Gastroesophageal sphincter (tissue), 4 donors: Measurements from ENCODE around the gene SMCHD1. TPM values are rescaled to one million over a fixed set of nuclear protein-coding genes. Genes with fewer than 3 reads are reported as not detected.

Source experiments
- ATAC-seq: fragments of 150-250 bp; one replicate; pipeline ENCODE4 v1.9.1; 2016; ENCODE audit warnings: mild to moderate bottlenecking, moderate library complexity
- H3K27ac ChIP-seq, 4 donors: fragments of 200-600 bp; sonication (generic) in 3 of 4; 1 replicate in 3 of 4; 2 replicates in 1 of 4; pipeline ENCODE4 v1.5.1; 2016 to 2019
- H3K27me3 ChIP-seq: fragments of 200-600 bp; sonication (generic); one replicate; pipeline ENCODE4 v1.5.1; 2019
- H3K36me3 ChIP-seq, 2 donors: fragments of 200-600 bp; sonication (generic); one replicate each; pipeline ENCODE4 v1.5.1; 2019; ENCODE audit warnings: control low read depth in 1 of 2
- H3K4me1 ChIP-seq, 3 donors: fragments of 200-600 bp; sonication (generic); 1 replicate in 2 of 3; 2 replicates in 1 of 3; pipeline ENCODE4 v1.5.1; 2016 to 2019; ENCODE audit warnings: control low read depth in 2 of 3
- H3K4me3 ChIP-seq, 2 donors: fragments of 200-600 bp; sonication (generic); one replicate each; pipeline ENCODE4 v1.5.1; 2019; ENCODE audit warnings: mild to moderate bottlenecking in 1 of 2, moderate library complexity in 1 of 2
- H3K9me3 ChIP-seq, 3 donors: fragments of 200-600 bp; sonication (generic); one replicate each; pipeline ENCODE4 v1.5.1; 2017 to 2019; ENCODE audit warnings: control low read depth in 2 of 3
- EP300 ChIP-seq: sonication (generic); formaldehyde crosslinking; IDR thresholded peaks from one replicate; pipeline ENCODE4 v1.6.1; 2017; ENCODE audit warnings: antibody characterized with exemption, mild to moderate bottlenecking
- POLR2A ChIP-seq, 2 donors: fragments of 450-650 bp; IDR thresholded peaks; one replicate each; pipeline ENCODE4 v1.6.1; 2017; ENCODE audit warnings: antibody characterized with exemption in 2 of 2, mild to moderate bottlenecking in 2 of 2, moderate library complexity in 1 of 2
- POLR2AphosphoS5 ChIP-seq: sonication (generic); formaldehyde crosslinking; IDR thresholded peaks from one replicate; pipeline ENCODE4 v1.6.1; 2017; ENCODE audit warnings: antibody characterized with exemption
- WGBS, 2 donors: methylation state at CpG; one replicate each; pipeline ENCODE4 v1.1.5; 2018; ENCODE audit warnings: low coverage in 1 of 2; 5-methylcytosine and 5-hydroxymethylcytosine counted together
- total RNA-seq, 4 donors: library from RNA; depleted of rRNA; stranded (reverse); fragments of >200 nt; gene quantifications; one replicate each; pipeline ENCODE4 v1.1.0, GENCODE V29; 2016
- TF ChIP-seq, protein P1 (sequence below), 4 experiments: fragments of 200-600 bp in 2 of 4; fragments of 450-650 bp in 2 of 4; sonication (generic) in 1 of 4; IDR thresholded peaks; one replicate each; pipeline ENCODE4 v1.5.1; 2017 to 2019; ENCODE audit warnings: antibody characterized with exemption in 4 of 4, mild to moderate bottlenecking in 2 of 4, moderate library complexity in 2 of 4

Gene SMCHD1
- total RNA-seq, 4 donors from 2014 or later: 49.8 to 85.6 (median 68.0) TPM

- WGBS, 2 donors: 38 to 60% methylated on average over 3 to 4 of the region's 4 CpGs
- no peak overlapping the region for H3K4me3 ChIP-seq
- no peak for ATAC-seq
- H3K9me3 ChIP-seq: no peaks in the 10 kb centered on the region
- H3K27ac ChIP-seq: no peak overlapping the region
- TF ChIP-seq POLR2A (IDR thresholded peaks at IDR 0.05) (no peak), POLR2AphosphoS5 (no peak), EP300 (no peak)
- TF ChIP-seq, protein P1, sequence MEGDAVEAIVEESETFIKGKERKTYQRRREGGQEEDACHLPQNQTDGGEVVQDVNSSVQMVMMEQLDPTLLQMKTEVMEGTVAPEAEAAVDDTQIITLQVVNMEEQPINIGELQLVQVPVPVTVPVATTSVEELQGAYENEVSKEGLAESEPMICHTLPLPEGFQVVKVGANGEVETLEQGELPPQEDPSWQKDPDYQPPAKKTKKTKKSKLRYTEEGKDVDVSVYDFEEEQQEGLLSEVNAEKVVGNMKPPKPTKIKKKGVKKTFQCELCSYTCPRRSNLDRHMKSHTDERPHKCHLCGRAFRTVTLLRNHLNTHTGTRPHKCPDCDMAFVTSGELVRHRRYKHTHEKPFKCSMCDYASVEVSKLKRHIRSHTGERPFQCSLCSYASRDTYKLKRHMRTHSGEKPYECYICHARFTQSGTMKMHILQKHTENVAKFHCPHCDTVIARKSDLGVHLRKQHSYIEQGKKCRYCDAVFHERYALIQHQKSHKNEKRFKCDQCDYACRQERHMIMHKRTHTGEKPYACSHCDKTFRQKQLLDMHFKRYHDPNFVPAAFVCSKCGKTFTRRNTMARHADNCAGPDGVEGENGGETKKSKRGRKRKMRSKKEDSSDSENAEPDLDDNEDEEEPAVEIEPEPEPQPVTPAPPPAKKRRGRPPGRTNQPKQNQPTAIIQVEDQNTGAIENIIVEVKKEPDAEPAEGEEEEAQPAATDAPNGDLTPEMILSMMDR (IDR thresholded peaks at IDR 0.05): no peak
- no peaks in the 10 kb centered on the region for H3K27me3 ChIP-seq
- H3K36me3 ChIP-seq: no peaks in the 10 kb centered on the region
- no peaks in the 10 kb centered on the region for H3K4me1 ChIP-seq
These were observed 38.0 kb upstream of the SMCHD1 start for GRCh38 chr18:2617401-2617998.

- WGBS, 2 donors: 94 to 100% methylated on average over 4 of the region's 4 CpGs
- H3K4me1 ChIP-seq: no peaks in the 10 kb centered on the region
These were observed 37.5 kb upstream of the SMCHD1 start for GRCh38 chr18:2618009-2618408.

DNA sequence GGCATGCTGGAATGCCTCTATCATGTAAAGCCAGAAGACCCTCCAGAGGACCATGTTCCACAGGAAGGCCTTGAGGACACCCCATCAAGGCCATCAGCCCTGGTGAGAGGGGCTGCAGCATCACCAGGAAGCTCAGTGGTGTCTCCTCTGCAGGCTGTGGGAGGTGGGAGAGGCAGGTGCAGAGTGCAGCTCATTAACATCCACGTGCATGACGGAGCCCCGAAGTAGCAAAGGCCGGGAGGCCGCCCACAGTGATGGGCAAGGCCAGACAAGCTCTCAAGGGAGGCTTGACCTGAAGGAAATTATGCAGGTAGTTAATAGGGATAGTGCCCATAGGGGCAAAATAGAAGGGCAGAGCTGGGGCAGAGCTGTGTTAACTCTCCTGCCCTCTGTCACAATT, 30.3 kb upstream of the SMCHD1 start:
- TF ChIP-seq POLR2AphosphoS5 (no peak), EP300 (no peak), POLR2A (IDR thresholded peaks at IDR 0.05) (no peak)
- TF ChIP-seq, protein P1 (IDR thresholded peaks at IDR 0.05): no peak
- no peaks in the 10 kb centered on the region for H3K4me1 ChIP-seq
- H3K9me3 ChIP-seq: no peaks in the 10 kb centered on the region
- H3K36me3 ChIP-seq: no peaks in the 10 kb centered on the region
- ATAC-seq: no peak
- H3K27me3 ChIP-seq: no peaks in the 10 kb centered on the region
- no peak overlapping the region for H3K27ac ChIP-seq
- no CpG with 5 or more reads among the region's 5 CpGs for WGBS, 2 donors
- H3K4me3 ChIP-seq: no peak overlapping the region

More at GRCh38 chr18:2618009-2618408, 37.5 kb upstream of the SMCHD1 start:
- Histone ChIP-seq H3K27ac (no peak overlapping the region), H3K4me3 (no peak overlapping the region), H3K9me3 (no peaks in the 10 kb centered on the region), H3K27me3 (no peaks in the 10 kb centered on the region), H3K36me3 (no peaks in the 10 kb centered on the region)
- ATAC-seq: no peak
- TF ChIP-seq EP300: no peak
- no peak for TF ChIP-seq POLR2AphosphoS5
- TF ChIP-seq, protein P1 (IDR thresholded peaks at IDR 0.05): no peak
- no peak for TF ChIP-seq POLR2A (IDR thresholded peaks at IDR 0.05)

GRCh38 chr18:2627821-2628276, 27.7 kb upstream of the SMCHD1 start:
- TF ChIP-seq POLR2AphosphoS5: no peak
- TF ChIP-seq, protein P1 (IDR thresholded peaks at IDR 0.05): no peak
- no peak for TF ChIP-seq EP300
- TF ChIP-seq POLR2A (IDR thresholded peaks at IDR 0.05): no peak
- Histone ChIP-seq H3K4me3 (no peak overlapping the region), H3K9me3 (no peaks in the 10 kb centered on the region), H3K27me3 (no peaks in the 10 kb centered on the region), H3K27ac (no peak overlapping the region), H3K36me3 (no peaks in the 10 kb centered on the region), H3K4me1 (no peaks in the 10 kb centered on the region)
- no peak for ATAC-seq
- 93% methylated on average over 1 of the region's 1 CpG; no CpG with 5 or more reads in 1 of the 2 donors for WGBS, 2 donors

DNA sequence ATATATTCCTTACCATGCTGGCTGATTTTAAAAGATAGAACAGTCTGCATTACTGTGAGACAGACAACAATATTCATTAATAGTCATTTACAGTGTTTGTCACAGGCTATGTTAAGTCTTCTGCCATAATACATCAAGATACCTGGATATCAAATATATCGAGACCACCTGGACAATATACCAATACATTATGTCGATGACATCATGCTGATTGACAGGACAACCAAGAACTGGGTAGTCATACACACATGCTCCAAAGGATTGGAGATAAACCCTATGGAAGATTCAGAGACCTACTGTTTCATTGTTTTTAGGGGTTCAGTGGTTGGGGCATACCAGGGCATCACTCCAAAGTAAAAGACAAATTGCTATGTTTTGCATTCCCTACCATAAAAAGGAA, 26.5 kb upstream of the SMCHD1 start:
- ATAC-seq: no peak
- Histone ChIP-seq H3K9me3 (no peaks in the 10 kb centered on the region), H3K27me3 (no peaks in the 10 kb centered on the region), H3K4me3 (no peak overlapping the region), H3K27ac (no peak overlapping the region), H3K4me1 (no peaks in the 10 kb centered on the region), H3K36me3 (no peaks in the 10 kb centered on the region)
- TF ChIP-seq POLR2A (IDR thresholded peaks at IDR 0.05) (no peak), EP300 (no peak), POLR2AphosphoS5 (no peak)
- TF ChIP-seq, protein P1 (IDR thresholded peaks at IDR 0.05): no peak
- 90 to 100% methylated on average over 1 to 2 of the region's 2 CpGs for WGBS, 2 donors
